GM19324 (cell line): ENCODE results near the gene TRMT10C.
"Not testable (repeated sequence)": the region's sequence is repeated elsewhere in the genome, so short reads cannot be mapped to it uniquely, and the experiment has no call there.

Experiments used
- ATAC-seq: cut with Tn5 transposase; IDR thresholded peaks from one replicate; pipeline ENCODE4 v1.9.1; 2021; ENCODE audit warnings: mild to moderate bottlenecking, moderate library complexity; ENCODE audit not compliant: unreplicated experiment, low FRiP score

The TRMT10C gene

DNA sequence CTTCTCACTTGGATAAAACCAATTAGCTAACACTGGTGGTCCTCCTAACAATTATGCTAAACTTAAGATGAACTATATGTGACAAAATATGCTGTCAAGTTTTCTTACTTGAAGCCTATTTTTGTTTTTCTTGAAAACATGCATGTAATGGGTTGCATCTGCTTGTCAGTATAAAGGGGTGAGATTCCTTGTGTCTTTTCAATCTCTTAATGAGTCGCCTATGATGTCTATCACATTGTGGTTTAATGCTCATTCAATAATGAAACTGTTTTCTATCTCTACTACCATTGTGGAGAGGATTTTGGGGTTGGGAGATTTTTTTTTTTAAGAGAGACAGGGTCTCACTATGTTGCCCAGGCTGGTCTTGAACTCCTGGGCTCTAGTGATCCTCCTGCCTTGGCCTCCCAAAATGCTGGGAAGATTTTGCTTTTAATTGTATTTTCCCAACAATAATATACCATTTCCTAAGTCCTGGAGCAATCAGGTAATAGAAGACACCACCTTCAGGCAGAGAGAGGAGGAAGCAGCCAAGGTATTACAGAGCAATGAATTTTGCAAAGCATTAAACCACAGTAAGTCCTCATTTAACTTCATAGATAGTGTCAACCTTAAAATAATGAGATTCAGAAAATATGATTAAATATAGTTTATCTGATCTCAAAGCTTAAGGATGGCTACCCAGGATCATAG lies 17.4 kb upstream of the TRMT10C start:
- no peak for ATAC-seq

DNA sequence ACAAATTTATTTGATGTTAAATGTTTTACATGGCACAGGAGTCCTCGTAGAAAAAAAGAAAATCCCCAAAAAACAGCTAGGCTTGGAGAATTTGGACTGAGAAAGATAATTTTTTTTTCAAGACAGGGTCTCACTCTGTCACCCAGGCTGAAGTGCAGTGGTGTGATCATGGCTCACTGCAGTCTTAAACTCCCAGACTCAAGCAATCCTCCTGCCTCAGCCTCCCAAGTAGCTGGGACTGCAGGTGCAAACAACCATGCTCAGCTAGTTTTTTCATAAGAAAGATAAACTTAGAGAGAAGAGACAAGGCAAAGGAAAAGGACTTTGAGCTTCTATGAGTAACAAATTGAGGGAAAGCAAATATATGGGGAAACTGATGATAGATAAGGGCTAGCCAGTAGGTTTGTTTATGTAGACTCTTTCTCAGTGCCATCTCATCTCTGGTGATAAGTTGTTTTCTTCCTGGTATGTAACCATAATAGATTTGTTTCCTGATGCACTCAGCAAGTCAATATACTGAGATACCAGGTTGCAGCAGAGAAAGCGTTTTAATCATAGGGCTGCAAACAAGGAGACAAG lies 13.1 kb upstream of the TRMT10C start:
- no peak for ATAC-seq

DNA sequence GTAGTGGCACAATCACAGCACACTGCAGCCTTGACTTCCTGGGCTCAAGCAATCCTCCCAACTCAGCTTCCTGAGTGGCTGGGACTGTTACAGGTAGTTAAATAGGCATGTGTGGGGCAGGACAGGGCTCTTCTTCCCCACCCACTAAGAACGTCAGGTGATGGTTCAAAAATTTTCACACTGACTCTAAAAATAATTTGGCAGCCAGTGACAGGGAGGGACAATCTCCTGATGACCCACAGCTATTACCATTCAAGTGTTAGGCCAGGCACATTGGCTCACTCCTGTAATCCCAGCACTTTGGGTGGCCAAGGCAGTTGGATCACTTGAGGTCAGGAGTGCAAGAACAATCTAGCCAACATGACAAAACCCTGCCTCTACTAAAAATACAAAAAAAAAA lies 12.2 kb upstream of the TRMT10C start:
- no peak for ATAC-seq

DNA sequence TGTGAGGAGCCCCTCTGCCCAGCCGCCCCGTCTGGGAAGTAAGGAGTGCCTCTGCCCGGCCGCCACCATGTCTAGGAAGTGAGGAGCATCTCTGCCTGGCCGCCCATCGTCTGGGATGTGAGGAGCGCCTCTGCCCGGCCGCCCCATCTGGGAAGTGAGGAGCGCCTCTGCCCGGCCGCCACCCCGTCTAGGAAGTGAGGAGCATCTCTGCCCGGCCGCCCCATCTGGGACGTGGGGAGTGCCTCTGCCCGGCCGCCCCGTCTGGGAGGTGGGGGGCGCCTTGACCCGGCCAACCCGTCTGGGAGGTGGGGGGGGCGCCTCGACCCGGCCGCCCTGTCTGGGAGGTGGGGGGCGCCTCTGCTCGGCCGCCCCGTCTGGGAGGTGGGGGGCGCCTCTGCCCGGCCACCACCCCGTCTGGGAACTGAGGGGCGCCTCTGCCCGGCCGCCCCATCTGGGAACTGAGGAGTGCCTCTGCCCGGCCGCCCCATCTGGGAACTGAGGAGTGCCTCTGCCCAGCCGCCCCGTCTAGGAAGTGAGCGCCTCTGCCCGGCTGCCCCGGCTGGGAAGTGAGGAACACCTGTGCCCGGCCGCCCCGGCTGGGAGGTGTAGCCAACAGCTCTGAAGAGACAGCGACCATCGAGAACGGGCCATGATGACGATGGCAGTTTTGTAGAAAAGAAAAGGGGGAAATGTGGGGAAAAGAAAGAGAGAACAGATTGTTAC lies 10.1 kb upstream of the TRMT10C start:
- ATAC-seq, result not testable (repeated sequence)

DNA sequence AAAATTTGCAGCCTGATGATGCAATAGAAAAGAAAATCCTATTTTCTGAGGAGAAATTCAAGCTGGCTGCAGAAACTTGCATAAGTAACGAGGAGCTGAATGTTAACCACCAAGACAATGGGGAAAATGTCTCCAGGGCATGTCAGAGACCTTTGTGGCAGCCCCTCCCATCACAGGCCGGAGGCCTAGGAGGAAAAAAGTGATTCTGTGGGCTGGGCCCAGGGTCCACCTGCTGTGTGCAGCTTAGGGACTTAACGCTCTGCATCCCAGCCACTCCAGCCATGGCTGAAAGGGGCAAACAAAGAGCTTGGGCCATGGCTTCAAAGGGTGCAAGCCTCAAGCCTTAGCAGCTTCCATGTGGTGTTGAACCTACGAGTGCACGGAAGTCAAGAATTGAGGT lies 8.3 kb upstream of the TRMT10C start:
- not testable (repeated sequence) for ATAC-seq

DNA sequence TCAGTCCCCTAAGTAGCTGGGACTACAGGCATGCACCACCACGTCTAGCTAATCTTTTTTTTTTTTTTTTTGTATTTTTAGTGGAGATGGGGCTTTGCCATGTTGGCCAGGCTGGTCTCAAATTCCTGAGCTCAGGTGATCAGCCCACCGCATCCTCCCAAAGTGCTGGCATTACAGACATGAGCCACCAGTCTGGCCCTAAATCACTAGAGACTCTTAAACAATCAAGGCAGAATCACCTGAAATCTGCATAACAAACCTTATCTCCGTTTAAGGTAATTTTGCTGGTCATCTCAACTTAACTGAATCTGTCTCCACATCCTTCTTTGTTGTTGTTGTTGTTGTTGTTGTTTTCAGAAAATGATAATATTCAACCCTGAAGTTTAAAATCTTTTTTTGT lies 5.6 kb upstream of the TRMT10C start:
- no peak for ATAC-seq

DNA sequence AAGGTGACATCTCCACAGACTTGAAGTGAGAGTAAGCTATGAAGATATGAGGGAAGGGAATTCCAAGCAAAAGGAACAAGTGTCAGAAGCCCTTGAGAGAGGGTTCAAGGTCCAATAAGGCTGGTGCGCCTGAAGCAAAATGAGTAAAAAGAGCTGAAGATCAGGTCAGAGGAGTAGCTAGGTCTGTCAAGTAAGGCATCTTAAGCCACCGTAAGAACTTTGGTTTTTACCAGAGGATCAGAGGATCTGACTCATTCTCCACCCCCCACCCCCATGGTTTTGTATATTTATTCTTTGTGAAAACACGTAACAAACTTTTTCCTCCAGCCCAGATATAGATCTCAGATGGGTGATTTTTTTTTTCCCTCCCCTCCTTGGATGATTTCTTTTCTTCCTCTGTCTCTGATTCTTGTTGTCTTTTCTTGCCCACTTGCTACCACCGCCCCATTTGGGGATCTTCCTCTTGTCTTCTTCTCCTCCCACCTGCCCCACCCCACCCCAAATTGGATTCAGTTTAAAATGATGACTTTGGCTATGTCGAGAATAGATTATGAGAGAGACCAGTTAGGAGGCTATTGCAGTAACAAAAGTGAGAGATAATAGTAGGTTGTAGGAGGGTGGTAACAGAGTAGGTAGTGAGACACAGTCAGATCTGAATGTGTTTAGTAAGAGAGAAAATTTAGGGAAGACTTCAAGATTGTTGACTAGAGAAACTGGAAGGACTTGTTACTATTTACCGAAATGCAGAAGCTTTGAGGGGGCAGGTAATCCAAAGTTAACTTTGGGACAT lies 6.1 kb downstream of the TRMT10C start:
- ATAC-seq, result no peak

DNA sequence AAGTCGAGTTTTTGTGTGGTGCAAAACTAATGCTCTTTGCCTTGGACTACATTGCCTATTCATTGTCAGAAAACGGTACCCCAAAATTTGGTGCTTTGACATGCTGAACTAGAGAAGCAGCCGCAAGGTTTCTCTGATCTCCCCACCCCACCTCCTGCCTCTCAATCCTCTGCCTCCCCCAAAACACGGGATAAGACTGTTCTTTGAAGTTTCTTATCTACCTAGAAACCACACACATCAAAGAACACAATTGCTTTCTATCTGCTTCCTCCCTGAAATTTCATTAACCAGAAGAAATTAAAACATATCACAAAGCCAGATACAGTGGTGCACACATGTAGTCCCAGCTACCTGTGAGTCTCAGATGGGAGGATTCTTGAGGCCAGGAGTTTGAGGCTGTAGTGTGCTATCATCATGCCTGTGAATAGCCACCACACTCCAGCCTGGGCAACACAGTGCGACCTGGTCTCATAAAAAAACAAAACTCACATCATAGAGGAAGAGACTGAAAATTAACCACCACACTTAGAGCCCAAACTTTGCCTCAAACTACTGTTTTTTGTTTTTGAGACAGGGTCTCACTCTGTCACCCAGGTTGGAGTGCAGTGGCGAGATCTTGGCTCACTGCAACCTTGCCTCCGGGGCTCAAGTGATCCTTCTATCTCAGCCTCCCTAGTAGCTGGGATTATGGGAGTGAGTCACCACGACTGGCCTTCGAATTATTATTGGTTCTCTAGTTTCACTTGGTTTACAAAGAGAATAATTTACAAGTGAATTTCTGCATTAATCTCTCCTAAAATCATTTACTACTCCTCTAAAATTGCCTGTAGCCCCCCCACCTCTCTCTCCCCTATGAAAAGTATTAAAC lies 9.6 kb downstream of the TRMT10C start:
- ATAC-seq, result no peak

DNA sequence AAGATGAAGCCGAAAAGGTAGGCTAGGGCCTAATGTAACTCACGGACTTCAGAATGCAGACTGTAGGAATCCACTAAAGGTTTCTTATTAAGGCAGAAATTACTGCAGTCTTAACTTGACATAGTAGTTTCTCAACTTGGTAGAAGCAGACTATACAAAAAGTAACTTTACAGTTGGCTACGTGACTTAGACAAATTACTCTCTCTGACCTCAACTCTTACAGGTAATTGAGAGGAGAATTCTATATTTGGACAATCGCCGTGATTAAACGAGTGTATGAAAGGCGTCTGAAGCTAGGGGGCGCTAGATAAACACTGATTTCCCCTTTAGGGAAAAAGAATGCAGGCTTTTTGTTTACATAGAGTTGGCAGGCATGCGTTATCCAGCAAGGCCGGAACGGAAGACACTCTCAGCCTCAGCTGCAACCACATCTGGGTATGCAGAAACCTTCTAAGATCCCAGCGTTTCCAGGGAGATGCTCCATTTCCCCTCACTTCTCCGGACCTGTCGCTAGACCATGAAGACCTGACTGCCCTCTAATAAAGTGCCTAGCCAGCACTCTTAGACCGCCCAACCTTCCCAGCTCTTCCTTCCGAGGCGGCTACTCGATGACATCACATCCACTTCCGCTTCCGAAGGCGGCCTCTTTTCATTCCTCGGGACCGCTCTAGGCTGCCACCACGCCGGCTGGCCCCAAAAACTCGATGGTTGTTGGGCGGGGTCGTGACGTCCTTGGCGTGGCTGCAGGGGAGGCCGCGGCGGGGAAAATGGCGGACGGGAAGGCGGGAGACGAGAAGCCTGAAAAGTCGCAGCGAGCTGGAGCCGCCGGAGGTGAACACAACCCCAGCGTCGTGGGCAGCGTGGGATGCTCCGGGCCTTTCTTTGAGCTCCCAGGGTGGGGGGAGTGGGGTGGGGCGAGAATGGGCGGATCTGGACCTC lies 12.1 kb downstream of the TRMT10C start, which contains the start of gene PCNP:
PCNP (plus strand) TSS at position 732 of the 939 bp plus-strand sequence; CDS start at position 768, 36 bp downstream.
- ATAC-seq, result peak; percentile 95

DNA sequence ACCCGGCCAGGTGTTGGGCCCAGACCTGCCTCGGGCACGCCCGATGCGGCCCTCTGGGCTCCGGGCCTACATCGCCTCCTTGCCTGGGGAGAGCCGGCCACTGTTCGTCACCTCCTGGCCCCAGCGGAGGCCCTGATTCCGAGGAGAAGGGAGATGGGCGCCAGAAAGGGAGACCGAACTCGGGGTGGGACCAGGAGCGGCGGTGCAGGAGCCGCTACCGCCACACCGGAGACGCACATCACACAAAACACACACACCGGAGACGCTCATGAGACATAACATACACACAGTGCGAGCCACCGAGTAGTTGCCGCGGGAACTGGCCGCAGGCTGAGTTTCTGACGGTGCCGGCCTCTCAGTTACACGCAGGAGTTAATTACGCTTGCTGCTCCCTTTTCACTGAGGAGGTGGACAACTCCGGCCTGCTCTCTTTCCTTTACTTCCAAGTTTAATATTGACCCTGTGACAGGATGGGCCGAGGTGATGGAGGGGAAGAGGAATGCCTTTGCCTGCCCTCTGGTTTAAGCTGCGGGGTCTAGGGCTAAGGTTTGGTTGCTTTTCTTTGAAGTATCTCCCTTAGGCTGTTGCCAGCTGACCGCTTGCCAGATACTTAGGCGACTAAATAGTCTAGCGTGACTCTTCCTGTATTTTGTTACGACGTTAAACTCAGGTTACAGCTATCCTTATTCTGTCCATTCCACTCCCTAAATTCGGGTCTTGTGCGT lies 12.9 kb downstream of the TRMT10C start:
- ATAC-seq, result peak; percentile 40

DNA sequence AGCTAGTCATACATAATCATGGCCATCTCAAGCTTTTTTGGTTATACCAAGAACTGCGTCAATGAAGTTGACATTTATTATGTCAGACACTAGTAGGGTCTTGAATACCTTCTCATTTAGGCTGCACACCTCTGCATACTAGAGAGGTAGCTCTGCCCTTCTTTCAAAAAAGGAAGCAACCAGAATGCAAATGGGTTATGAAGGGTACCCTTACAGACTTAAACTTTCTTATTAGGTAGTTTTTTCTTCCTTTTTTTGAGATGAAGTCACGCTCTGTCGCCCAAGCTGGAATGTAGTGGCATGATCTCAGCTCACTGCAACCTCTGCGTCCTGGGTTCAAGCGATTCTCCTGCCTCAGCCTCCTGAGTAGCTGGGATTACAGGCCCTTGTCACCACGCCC lies 15.6 kb downstream of the TRMT10C start:
- no peak for ATAC-seq

DNA sequence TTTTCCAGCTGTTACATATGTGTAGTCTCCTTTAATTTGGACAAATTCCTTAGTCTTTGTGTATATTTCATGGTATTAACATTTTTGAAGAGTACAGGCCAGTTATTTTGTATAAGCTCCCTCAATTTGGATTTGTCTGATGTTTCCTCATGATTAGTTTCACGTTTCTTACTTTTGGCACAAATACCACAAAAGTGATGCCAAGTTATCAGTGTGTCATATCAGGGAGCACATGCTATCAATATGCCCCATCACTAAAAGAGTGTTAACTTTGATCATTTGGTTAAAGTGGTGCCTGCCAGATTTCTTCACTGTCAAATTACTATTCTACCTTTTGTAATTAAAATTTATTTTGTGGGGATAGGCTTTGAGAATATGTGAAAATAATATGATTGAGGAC lies 26.9 kb downstream of the TRMT10C start:
- ATAC-seq, result no peak

DNA sequence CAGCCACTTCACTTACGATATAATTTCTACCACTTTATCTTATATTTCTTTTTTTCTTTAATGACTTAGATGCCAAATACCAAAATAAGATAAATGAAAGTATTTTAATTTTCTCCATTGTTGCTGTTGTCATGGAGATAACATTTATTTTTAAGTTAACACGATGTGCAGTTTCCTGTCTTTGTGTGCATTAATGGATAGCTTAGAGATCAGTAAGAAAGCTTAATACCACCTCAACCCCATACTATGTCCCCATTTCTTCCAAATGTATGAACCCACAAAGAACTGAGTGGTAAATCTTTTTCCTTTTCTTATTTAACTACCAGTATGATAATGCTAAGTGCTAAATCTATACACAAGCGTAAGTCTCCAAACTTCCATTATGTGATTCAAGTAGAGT lies 29.4 kb downstream of the TRMT10C start:
- ATAC-seq, result no peak

DNA sequence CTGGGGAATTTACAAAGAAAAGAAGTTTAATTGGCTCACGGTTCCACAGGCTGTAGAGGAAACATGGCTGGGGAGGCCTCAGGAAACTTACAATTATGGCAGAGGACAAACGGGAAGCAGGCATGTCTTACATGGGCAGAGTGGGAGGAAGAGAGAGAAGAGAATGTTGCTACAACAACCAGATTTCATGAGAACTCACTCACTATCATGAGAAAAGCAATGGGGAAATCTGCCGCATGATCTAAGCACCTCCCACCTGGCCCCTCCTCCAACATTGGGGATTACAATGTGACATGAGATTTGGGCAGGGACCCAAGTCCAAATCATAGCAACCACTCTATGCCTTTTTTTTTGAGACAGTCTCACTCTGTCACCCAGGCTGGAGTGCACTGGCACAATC lies 41.1 kb downstream of the TRMT10C start:
- no peak for ATAC-seq

DNA sequence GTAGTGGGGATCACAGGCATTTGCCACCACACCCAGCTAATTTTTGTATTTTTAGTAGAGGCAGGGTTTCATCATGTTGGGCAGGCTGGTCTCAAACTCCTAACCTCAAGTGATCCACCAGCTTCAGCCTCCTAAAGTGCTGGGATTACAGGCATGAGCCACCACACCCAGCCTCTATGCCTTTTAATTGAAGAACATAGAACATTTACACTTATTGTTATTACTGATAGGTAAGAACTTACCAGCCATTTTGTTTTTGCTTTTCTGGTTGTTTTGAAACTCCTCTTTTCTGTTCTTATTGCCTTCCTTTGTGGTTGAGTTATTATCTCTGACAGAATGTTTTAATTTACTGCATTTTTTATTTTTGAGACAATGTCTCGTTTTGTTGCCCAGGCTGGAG lies 41.5 kb downstream of the TRMT10C start:
- ATAC-seq, result no peak

DNA sequence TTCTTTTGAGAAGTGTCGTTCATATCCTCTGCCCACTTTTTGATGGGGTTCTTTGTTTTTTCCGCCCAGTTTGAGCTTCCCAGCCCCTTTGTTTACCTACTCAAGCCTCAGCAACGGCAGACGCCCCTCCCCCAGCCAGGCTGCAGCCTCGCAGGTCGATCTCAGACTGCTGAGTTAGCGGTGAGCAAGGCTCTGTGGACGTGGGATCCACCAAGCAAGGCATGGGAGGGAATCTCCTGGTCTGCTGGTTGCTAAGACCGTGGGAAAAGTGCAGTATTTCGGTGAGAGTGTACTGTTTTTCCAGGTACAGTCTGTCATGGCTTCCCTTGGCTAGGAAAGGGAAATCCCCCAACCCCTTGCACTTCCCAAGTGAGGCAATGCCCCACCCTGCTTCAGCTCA lies 43.7 kb downstream of the TRMT10C start:
- ATAC-seq, result not testable (repeated sequence)

DNA sequence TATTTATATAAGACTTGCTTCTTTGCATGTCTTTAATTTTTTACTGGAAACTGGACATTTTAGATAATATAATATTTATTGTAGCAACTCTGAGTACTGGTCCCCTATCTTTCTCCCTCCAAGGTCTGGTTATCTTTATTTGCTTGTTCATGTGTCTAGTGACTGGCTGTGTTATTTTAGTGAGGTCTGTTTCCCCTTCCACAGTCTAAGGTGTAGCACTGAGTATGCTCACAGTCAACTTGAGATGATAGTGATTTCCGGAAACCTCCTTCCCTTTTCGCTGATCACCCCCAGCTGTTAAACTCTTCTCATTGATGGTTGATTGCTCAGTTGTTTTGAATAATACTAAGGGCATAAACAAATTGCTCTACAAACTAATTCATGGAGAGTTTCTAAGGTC lies 49.4 kb downstream of the TRMT10C start:
- peak; percentile 82 for ATAC-seq

DNA sequence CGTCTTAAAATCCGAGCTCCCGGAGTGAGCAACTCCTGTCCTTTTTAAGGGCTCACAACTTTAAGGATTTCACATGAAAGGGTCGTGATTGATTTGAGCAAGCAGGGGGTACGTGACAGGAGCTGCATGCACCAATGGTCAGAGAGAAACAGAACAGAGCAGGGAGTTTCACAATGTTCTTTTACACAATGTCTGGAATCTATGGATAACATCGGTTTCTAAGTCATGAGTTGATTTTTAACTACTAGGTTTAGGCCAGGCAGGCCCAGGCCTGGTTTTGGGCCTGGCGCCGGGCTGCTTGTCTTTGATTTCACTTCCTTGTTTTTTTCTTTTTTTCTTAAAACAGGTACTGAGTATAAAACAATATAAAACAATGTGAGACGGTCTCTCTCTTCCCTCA lies 51.3 kb downstream of the TRMT10C start:
- ATAC-seq, result not testable (repeated sequence)
